ENCODE data around the gene GRK5. TPM values are rescaled to one million over a fixed set of nuclear protein-coding genes. Genes with fewer than 3 reads are reported as not detected.

Gene GRK5
- total RNA-seq, 1 donor from 2014 or later = 68.7 TPM

DNA sequence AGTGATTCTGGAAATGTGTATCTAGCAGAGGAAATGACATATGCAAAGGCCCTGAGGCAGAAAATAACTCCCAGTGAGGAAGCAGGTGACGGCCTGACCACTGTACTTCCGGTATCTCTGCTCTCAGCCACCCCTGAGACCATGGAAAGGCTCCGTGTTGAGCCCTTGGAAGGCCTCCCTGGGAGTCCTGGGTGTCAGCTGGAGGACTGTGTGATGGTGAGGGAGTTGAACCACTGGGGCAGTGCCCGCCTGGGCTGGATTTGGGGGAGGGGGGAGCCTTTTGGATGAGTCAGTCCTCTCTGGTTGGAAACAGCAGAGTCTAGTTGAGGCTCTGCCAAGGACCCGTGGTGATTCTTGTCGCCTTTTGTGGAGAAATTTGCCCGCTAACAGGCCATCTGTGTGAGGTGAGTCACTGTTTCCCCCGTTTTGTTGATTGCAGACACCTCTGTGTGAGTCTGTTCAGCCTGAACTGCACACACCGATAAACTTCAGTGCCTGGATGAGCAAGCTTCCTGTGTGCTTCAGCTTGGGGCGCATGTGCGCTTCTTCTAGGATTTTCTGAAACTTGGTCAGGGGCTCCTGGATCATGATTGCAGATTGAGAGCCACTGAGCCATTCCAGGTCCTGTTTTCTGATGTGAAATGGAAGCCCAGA lies 98.6 kb downstream of the GRK5 start:
- DNase-seq = no peak
- ATAC-seq = peak; percentile 40 to 61
- peaks cover 76% of the 10 kb centered on the region for H3K4me1 ChIP-seq
- no peaks in the 10 kb centered on the region for H3K27me3 ChIP-seq (ENCODE audit: low read depth)
- H3K27ac ChIP-seq = peak overlapping the region; percentile 71
- H3K36me3 ChIP-seq = no peaks in the 10 kb centered on the region
- no peaks in the 10 kb centered on the region for H3K9me3 ChIP-seq
- intact Hi-C loops (cut with DNase I) = no loop called here
- TF ChIP-seq, protein P1, sequence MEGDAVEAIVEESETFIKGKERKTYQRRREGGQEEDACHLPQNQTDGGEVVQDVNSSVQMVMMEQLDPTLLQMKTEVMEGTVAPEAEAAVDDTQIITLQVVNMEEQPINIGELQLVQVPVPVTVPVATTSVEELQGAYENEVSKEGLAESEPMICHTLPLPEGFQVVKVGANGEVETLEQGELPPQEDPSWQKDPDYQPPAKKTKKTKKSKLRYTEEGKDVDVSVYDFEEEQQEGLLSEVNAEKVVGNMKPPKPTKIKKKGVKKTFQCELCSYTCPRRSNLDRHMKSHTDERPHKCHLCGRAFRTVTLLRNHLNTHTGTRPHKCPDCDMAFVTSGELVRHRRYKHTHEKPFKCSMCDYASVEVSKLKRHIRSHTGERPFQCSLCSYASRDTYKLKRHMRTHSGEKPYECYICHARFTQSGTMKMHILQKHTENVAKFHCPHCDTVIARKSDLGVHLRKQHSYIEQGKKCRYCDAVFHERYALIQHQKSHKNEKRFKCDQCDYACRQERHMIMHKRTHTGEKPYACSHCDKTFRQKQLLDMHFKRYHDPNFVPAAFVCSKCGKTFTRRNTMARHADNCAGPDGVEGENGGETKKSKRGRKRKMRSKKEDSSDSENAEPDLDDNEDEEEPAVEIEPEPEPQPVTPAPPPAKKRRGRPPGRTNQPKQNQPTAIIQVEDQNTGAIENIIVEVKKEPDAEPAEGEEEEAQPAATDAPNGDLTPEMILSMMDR (IDR thresholded peaks at IDR 0.05) = no peak
- H3K4me3 ChIP-seq = peak overlapping the region; percentile 11

DNA sequence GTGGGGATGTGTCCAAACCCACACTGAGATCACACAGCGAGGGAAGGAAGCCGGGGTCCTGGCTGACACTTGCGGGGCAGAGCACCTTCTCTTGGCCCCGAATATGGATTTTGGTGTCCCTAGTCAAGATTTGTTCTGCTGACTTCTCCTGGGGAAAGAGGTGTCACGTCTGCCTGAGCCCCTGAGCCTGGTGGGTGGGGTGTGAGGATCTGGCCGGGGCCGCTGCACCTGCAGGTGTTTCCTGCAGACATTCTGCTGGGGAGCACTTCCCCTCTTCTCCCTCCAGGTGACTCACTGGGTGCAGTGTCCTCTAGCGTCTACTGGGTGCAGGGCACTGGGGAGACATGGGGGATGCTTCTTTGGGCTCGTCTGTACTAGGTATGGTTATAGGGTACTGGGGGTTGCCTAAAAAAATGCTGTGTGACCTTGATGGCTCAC lies 99.2 kb downstream of the GRK5 start:
- peak overlapping the region; percentile 11 for H3K4me3 ChIP-seq
- H3K36me3 ChIP-seq = no peaks in the 10 kb centered on the region
- intact Hi-C loops (cut with DNase I) = no loop called here
- DNase-seq = no peak
- no peaks in the 10 kb centered on the region for H3K9me3 ChIP-seq
- peak overlapping the region; percentile 71 for H3K27ac ChIP-seq
- TF ChIP-seq, protein P1 (IDR thresholded peaks at IDR 0.05) = peak; percentile 24
- peaks cover 73% of the 10 kb centered on the region for H3K4me1 ChIP-seq
- ATAC-seq = peak; percentile 24 to 51
- no peaks in the 10 kb centered on the region for H3K27me3 ChIP-seq (ENCODE audit: low read depth)

DNA sequence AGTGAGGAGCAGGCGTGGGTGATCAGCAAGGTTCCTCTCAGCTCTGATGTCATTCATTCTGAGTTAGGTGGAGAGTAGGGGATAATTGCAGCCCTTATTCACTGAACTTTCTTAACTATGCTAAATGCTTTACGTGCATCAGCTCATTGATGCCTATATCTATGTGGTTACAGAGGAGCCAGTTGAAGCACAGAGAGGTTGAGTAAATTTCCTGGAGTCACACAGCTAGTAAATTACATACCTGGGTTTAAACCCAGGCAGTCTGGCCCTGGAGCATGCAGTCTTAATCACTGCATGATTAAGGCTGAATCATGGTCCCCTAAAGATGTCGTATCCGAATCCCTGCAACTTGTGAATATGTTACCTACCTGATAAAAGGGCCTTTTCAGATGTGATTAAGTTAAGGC lies 99.6 kb downstream of the GRK5 start:
- DNase-seq (no peak), ATAC-seq (no peak)
- no peak overlapping the region for H3K27ac ChIP-seq
- intact Hi-C loops (cut with DNase I) = no loop called here
- H3K36me3 ChIP-seq = no peaks in the 10 kb centered on the region
- peaks cover 69% of the 10 kb centered on the region for H3K4me1 ChIP-seq
- H3K27me3 ChIP-seq (ENCODE audit: low read depth) = no peaks in the 10 kb centered on the region
- peak overlapping the region; percentile 11 for H3K4me3 ChIP-seq
- H3K9me3 ChIP-seq = no peaks in the 10 kb centered on the region
- TF ChIP-seq, protein P1 (IDR thresholded peaks at IDR 0.05) = no peak

DNA sequence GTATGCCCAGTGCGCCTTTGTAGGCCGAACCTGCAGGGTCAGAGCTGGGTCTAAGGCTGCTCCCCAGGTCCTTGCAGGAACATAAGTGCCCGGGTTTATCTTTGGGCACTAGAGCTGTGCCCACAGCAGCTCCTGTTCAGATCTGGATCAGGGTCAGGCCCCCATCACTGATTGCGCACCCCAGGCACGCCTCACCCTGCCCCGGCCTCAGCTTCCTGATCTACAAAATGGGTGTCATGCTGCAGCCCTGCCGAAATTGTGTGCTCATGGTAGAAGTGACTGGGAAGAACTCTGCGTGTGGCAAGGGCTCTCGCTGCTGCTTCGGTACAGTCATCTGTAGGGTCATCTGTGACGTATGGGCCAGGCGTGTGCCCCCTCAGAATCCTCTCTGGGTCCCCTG lies 100.7 kb downstream of the GRK5 start:
- no peaks in the 10 kb centered on the region for H3K36me3 ChIP-seq
- H3K9me3 ChIP-seq = no peaks in the 10 kb centered on the region
- intact Hi-C loops (cut with DNase I) = no loop called here
- DNase-seq = no peak
- no peak overlapping the region for H3K4me3 ChIP-seq
- H3K27me3 ChIP-seq (ENCODE audit: low read depth) = no peaks in the 10 kb centered on the region
- TF ChIP-seq, protein P1 (IDR thresholded peaks at IDR 0.05) = no peak
- no peak for ATAC-seq
- H3K4me1 ChIP-seq = peaks cover 65% of the 10 kb centered on the region
- H3K27ac ChIP-seq = no peak overlapping the region

DNA sequence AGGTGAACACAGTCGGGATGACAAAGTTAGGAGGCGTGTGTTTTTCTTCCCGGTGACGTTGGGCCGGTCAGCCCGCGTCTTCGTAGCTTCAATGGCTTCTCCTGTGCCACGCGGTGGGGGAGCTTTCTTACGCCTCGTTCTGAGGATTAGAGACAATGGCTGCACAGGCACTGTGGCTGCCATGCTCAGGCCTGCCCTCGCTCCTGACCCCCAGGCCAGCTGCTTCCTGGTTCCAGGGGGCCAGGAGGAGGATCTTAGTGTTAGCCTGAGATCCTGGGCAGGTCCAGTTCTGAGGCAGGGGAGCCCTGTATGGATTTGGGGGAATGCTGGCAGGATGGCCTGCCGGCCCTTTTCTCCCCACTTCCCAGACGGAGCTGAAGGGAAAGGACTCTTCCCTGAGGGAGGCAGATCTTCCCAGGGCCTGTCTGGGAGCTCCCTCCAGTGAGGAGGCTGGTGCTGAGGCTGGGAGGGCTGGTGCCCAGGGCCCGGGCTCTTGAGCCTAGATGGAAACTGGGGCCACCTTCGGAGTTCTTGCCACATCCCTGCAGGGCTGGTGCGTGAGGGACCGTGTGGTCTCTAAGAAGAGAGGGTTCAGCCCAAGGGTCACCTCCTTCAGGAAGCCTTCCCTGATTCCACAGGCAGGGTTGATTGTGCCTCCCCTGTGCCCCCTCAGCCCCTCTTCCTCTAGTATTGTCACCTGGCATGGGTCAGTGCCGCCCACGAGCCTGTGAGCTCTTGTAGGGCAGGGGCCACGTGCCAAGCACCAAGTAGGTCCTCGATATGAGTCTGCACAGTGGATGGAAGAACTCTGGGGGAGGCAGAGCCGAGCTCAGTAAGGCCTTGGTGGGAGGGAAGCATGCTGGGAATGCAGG lies 101.4 kb downstream of the GRK5 start:
- intact Hi-C loops (cut with DNase I) = no loop called here
- no peak overlapping the region for H3K27ac ChIP-seq

More for the DNA sequence above, 101.4 kb downstream of the GRK5 start:
- Histone ChIP-seq H3K36me3 (no peaks in the 10 kb centered on the region), H3K4me3 (no peak overlapping the region), H3K9me3 (no peaks in the 10 kb centered on the region), H3K4me1 (peaks cover 72% of the 10 kb centered on the region), H3K27me3 (ENCODE audit: low read depth) (no peaks in the 10 kb centered on the region)
- TF ChIP-seq, protein P1 (IDR thresholded peaks at IDR 0.05) = no peak
- no peak for ATAC-seq
- DNase-seq = no peak
